Neuronal stem cell (in vitro differentiated cells): ENCODE data around the gene PACRG.

Experiments used
- DNase-seq: peaks from one replicate; pipeline ENCODE4 v3.0.0-alpha.2; 2013; ENCODE audit warnings: low spot score
- H2AFZ ChIP-seq: one replicate; pipeline ENCODE4 v1.6.1; 2013; ENCODE audit warnings: mild to moderate bottlenecking, low read length, inconsistent platforms
- H2AK5ac ChIP-seq: 2 replicates; pipeline ENCODE4 v1.6.1; 2013; ENCODE audit warnings: low read depth, mild to moderate bottlenecking, inconsistent platforms, low read length, moderate library complexity, mixed read lengths
- H2BK120ac ChIP-seq: 2 replicates; pipeline ENCODE4 v1.6.1; 2013; ENCODE audit warnings: low read depth, mild to moderate bottlenecking, inconsistent platforms, low read length, moderate library complexity, mixed read lengths
- H2BK12ac ChIP-seq: one replicate; pipeline ENCODE4 v1.6.1; 2013; ENCODE audit warnings: low read length, inconsistent platforms
- H2BK15ac ChIP-seq: 2 replicates; pipeline ENCODE4 v1.6.1; 2013; ENCODE audit warnings: mild to moderate bottlenecking, low read length, inconsistent platforms, mixed read lengths
- H2BK5ac ChIP-seq: one replicate; pipeline ENCODE4 v1.6.1; 2013; ENCODE audit warnings: inconsistent platforms, mild to moderate bottlenecking, low read length, moderate library complexity
- H3K14ac ChIP-seq: one replicate; pipeline ENCODE4 v1.6.1; 2013; ENCODE audit warnings: low read length, inconsistent platforms
- H3K18ac ChIP-seq: 2 replicates; pipeline ENCODE4 v1.6.1; 2013; ENCODE audit warnings: low read length, inconsistent platforms
- H3K23ac ChIP-seq: 2 replicates; pipeline ENCODE4 v1.6.1; 2013; ENCODE audit warnings: low read depth, mild to moderate bottlenecking, mixed read lengths, low read length, inconsistent platforms; ENCODE audit not compliant: poor library complexity
- H3K27ac ChIP-seq: replicated peaks from 3 replicates; pipeline ENCODE4 v1.5.1; 2013; ENCODE audit warnings: low read length, inconsistent platforms
- H3K27me3 ChIP-seq, 3 experiments: 2 replicates each; pipeline ENCODE4 v1.6.1; 2013; ENCODE audit warnings: low read length in 3 of 3, mild to moderate bottlenecking in 2 of 3, inconsistent platforms in 1 of 3, low read depth in 1 of 3, mixed read lengths in 1 of 3, moderate library complexity in 1 of 3; ENCODE audit not compliant: control insufficient read depth in 3 of 3, insufficient read depth in 3 of 3
- H3K36me3 ChIP-seq, 2 donors: replicated peaks in 1 of 2; 2 replicates each; pipeline ENCODE4 v1.6.1; 2013; ENCODE audit warnings: low read length in 2 of 2; ENCODE audit not compliant: control insufficient read depth in 2 of 2, insufficient read depth in 2 of 2
- H3K4ac ChIP-seq: 2 replicates; pipeline ENCODE4 v1.6.1; 2013; ENCODE audit warnings: inconsistent platforms, mild to moderate bottlenecking, low read length, moderate library complexity
- H3K4me1 ChIP-seq, 2 donors: 1 replicate in 1 of 2; 2 replicates in 1 of 2; pipeline ENCODE4 v1.6.1; 2013; ENCODE audit warnings: low read length in 2 of 2, low read depth in 1 of 2; ENCODE audit not compliant: control insufficient read depth in 2 of 2, insufficient read depth in 1 of 2
- H3K4me2 ChIP-seq: one replicate; pipeline ENCODE4 v1.6.1; 2013; ENCODE audit warnings: mild to moderate bottlenecking, low read length, inconsistent platforms; ENCODE audit not compliant: insufficient read depth, poor library complexity, severe bottlenecking
- H3K4me3 ChIP-seq, 2 donors: 2 replicates each; pipeline ENCODE4 v1.5.1; 2013; ENCODE audit warnings: low read length in 2 of 2, mild to moderate bottlenecking in 2 of 2, inconsistent platforms in 1 of 2, moderate library complexity in 1 of 2
- H3K79me1 ChIP-seq: one replicate; pipeline ENCODE4 v1.6.1; 2013; ENCODE audit warnings: low read depth, mild to moderate bottlenecking, inconsistent platforms, low read length, moderate library complexity
- H3K9ac ChIP-seq: one replicate; pipeline ENCODE4 v1.6.1; 2013; ENCODE audit warnings: mild to moderate bottlenecking, low read depth, low read length, inconsistent platforms; ENCODE audit not compliant: poor library complexity
- H3K9me3 ChIP-seq, 2 donors: replicated peaks in 1 of 2; 2 replicates each; pipeline versions ENCODE3 to v1.6.1; 2013; ENCODE audit warnings: low read length in 2 of 2, mild to moderate bottlenecking in 2 of 2, inconsistent platforms in 1 of 2, low read depth in 1 of 2, mixed read lengths in 1 of 2, moderate library complexity in 1 of 2; ENCODE audit not compliant: control insufficient read depth in 2 of 2, insufficient read depth in 1 of 2
- H4K8ac ChIP-seq: one replicate; pipeline ENCODE4 v1.6.1; 2013; ENCODE audit warnings: low read depth, mild to moderate bottlenecking, inconsistent platforms, low read length, moderate library complexity
- H4K91ac ChIP-seq: one replicate; pipeline ENCODE4 v1.6.1; 2013; ENCODE audit warnings: low read length, low read depth, mild to moderate bottlenecking, inconsistent platforms; ENCODE audit not compliant: poor library complexity
- WGBS, 2 donors: extraction: QIAGEN DNeasy Blood & Tissue Kit; methylation state at CpG; one replicate each; pipeline ENCODE4 v1.1.7; 2013; ENCODE audit warnings: missing lambda C conversion rate in 2 of 2, mixed read lengths in 1 of 2; ENCODE audit not compliant: insufficient read length in 2 of 2, insufficient replicate concordance in 1 of 2; ENCODE audit errors: extremely low coverage in 2 of 2; 5-methylcytosine and 5-hydroxymethylcytosine counted together

The PACRG gene

GRCh38 chr6:163231356-163232014 is 503.7 kb downstream of the PACRG start:
- no CpG with 5 or more reads among the region's 10 CpGs for WGBS, 2 donors
- H2AK5ac ChIP-seq, result no peak overlapping the region
- no peak overlapping the region for H3K27ac ChIP-seq
- no peak overlapping the region for H3K4me2 ChIP-seq
- no peaks in the 10 kb centered on the region for H3K9me3 ChIP-seq
- H3K14ac ChIP-seq, result no peak overlapping the region
- no peak overlapping the region for H3K4me3 ChIP-seq
- no peak overlapping the region for H4K8ac ChIP-seq
- no peak overlapping the region for H3K23ac ChIP-seq
- no peaks in the 10 kb centered on the region for H3K79me1 ChIP-seq
- no peak overlapping the region for H3K9ac ChIP-seq
- no peak overlapping the region for H3K18ac ChIP-seq
- no peaks in the 10 kb centered on the region for H3K4me1 ChIP-seq
- no peak overlapping the region for H3K4ac ChIP-seq
- H3K36me3 ChIP-seq, result no peaks in the 10 kb centered on the region
- peak overlapping the region; percentile 5 for H2AFZ ChIP-seq
- DNase-seq, result no peak
- no peak overlapping the region for H2BK120ac ChIP-seq
- no peak overlapping the region for H2BK15ac ChIP-seq
- no peaks in the 10 kb centered on the region for H3K27me3 ChIP-seq
- no peak overlapping the region for H4K91ac ChIP-seq
- no peak overlapping the region for H2BK5ac ChIP-seq
- H2BK12ac ChIP-seq, result no peak overlapping the region

- Histone ChIP-seq H2AFZ (no peak overlapping the region), H2BK120ac (no peak overlapping the region), H3K4ac (no peak overlapping the region), H3K9me3 (no peaks in the 10 kb centered on the region), H3K4me1 (no peaks in the 10 kb centered on the region), H2AK5ac (no peak overlapping the region), H3K36me3 (no peaks in the 10 kb centered on the region), H3K27ac (no peak overlapping the region), H3K23ac (no peak overlapping the region), H3K14ac (no peak overlapping the region), H3K4me3 (no peak overlapping the region), H4K91ac (no peak overlapping the region), H3K18ac (no peak overlapping the region), H2BK15ac (no peak overlapping the region), H3K27me3 (no peaks in the 10 kb centered on the region), H4K8ac (no peak overlapping the region), H2BK5ac (no peak overlapping the region), H3K9ac (no peak overlapping the region), H3K4me2 (no peak overlapping the region), H3K79me1 (no peaks in the 10 kb centered on the region), H2BK12ac (no peak overlapping the region)
- no peak for DNase-seq
- no CpG with 5 or more reads among the region's 7 CpGs for WGBS, 2 donors
These were observed 504.3 kb downstream of the PACRG start for GRCh38 chr6:163232015-163232523.

GRCh38 chr6:163232649-163233048 is 504.9 kb downstream of the PACRG start:
- H3K36me3 ChIP-seq, result no peaks in the 10 kb centered on the region
- no peak overlapping the region for H3K4ac ChIP-seq
- no peak overlapping the region for H3K27ac ChIP-seq
- peak overlapping the region; percentile 16 for H3K18ac ChIP-seq
- no peak overlapping the region for H3K14ac ChIP-seq
- H3K4me3 ChIP-seq, result no peak overlapping the region
- H2BK5ac ChIP-seq, result peak overlapping the region; percentile 59
- no peak overlapping the region for H3K4me2 ChIP-seq
- no peak overlapping the region for H3K9ac ChIP-seq
- no peaks in the 10 kb centered on the region for H3K27me3 ChIP-seq
- H2AFZ ChIP-seq, result no peak overlapping the region
- no peak for DNase-seq
- no peak overlapping the region for H4K8ac ChIP-seq
- H2AK5ac ChIP-seq, result peak overlapping the region; percentile 50
- peak overlapping the region; percentile 26 for H2BK15ac ChIP-seq
- H3K23ac ChIP-seq, result no peak overlapping the region
- WGBS, 2 donors, result no CpG with 5 or more reads among the region's 6 CpGs
- H4K91ac ChIP-seq, result no peak overlapping the region
- no peak overlapping the region for H2BK120ac ChIP-seq
- H2BK12ac ChIP-seq, result no peak overlapping the region
- H3K79me1 ChIP-seq, result no peaks in the 10 kb centered on the region
- no peaks in the 10 kb centered on the region for H3K9me3 ChIP-seq
- H3K4me1 ChIP-seq, result no peaks in the 10 kb centered on the region

- Histone ChIP-seq H2BK120ac (no peak overlapping the region), H2BK5ac (no peak overlapping the region), H3K4ac (no peak overlapping the region), H2BK12ac (no peak overlapping the region), H3K18ac (no peak overlapping the region), H3K4me2 (no peak overlapping the region), H3K36me3 (no peaks in the 10 kb centered on the region), H3K9ac (no peak overlapping the region), H2BK15ac (no peak overlapping the region), H4K8ac (no peak overlapping the region), H2AFZ (no peak overlapping the region), H4K91ac (no peak overlapping the region), H3K14ac (no peak overlapping the region), H3K4me3 (no peak overlapping the region), H3K23ac (no peak overlapping the region), H2AK5ac (no peak overlapping the region), H3K4me1 (no peaks in the 10 kb centered on the region), H3K27me3 (no peaks in the 10 kb centered on the region), H3K79me1 (no peaks in the 10 kb centered on the region), H3K9me3 (no peaks in the 10 kb centered on the region), H3K27ac (no peak overlapping the region)
- DNase-seq, result no peak
- no CpG with 5 or more reads among the region's 2 CpGs for WGBS, 2 donors
These were observed 509.3 kb downstream of the PACRG start for GRCh38 chr6:163237110-163237509.
